Measurements from ENCODE around the gene TMEFF2.

Gene TMEFF2

DNA sequence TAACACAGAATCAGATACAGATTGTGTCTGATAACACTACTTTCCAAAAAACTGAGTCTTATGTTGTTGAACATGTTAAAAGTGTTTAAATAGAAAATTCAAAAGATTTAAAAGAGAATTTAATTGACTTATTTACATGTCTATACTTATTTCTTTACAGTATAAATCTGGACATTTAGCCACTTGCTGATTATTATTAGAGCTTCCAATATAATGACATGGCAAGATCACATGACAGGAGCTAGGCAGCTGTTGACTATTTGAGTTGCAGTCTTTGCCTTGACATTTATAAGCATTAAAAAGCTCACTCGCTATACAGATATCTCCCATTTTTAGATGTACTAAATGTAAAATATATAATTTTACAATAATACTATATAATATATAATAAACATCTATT, 6.4 kb upstream of the TMEFF2 start:
- H3K27me3 ChIP-seq (ENCODE audit: insufficient read depth, low read length, poor library complexity, severe bottlenecking): no peaks in the 10 kb centered on the region
- no peak overlapping the region for H3K4me3 ChIP-seq (ENCODE audit: low read length, poor library complexity, severe bottlenecking)

GRCh38 chr2:192197357-192197756, 2.6 kb upstream of the TMEFF2 start:
- Histone ChIP-seq H4K20me1 (ENCODE audit: insufficient read depth, low read length, poor library complexity, severe bottlenecking) (no peaks in the 10 kb centered on the region), H2AFZ (ENCODE audit: low read length) (no peak overlapping the region), H3K9ac (ENCODE audit: low read depth, low read length, poor library complexity, severe bottlenecking) (no peak overlapping the region), H3F3A (ENCODE audit: low read depth) (no peaks in the 10 kb centered on the region), H3K4me1 (ENCODE audit: insufficient read depth, low read length, poor library complexity, severe bottlenecking) (no peaks in the 10 kb centered on the region), H3K9me3 (ENCODE audit: insufficient read depth, low read depth, low read length) (no peaks in the 10 kb centered on the region), H3K79me2 (ENCODE audit: insufficient read depth, low read length) (no peaks in the 10 kb centered on the region), H3K27me3 (ENCODE audit: insufficient read depth, low read length, poor library complexity, severe bottlenecking) (no peaks in the 10 kb centered on the region), H3K4me3 (ENCODE audit: low read length, poor library complexity, severe bottlenecking) (no peak overlapping the region), H3K4me2 (ENCODE audit: low read depth, low read length, poor library complexity, severe bottlenecking) (no peak overlapping the region), H3K36me3 (ENCODE audit: insufficient read depth, low read length) (no peaks in the 10 kb centered on the region), H3K9me2 (replicated peaks; ENCODE audit: low read depth, low read length) (no peaks in the 10 kb centered on the region)
- TF ChIP-seq EZH2phosphoT487 (IDR thresholded peaks at IDR 0.05; ENCODE audit: borderline replicate concordance): no peak
- no peak; the same call in 1 of the 2 replicates for TF ChIP-seq CTCF (conservative IDR thresholded peaks at IDR 0.05; ENCODE audit: low read length)

More for the DNA sequence above, 6.4 kb upstream of the TMEFF2 start:
- Histone ChIP-seq H3F3A (ENCODE audit: low read depth) (no peaks in the 10 kb centered on the region), H2AFZ (ENCODE audit: low read length) (no peak overlapping the region), H3K79me2 (ENCODE audit: insufficient read depth, low read length) (no peaks in the 10 kb centered on the region), H3K4me2 (ENCODE audit: low read depth, low read length, poor library complexity, severe bottlenecking) (no peak overlapping the region), H3K4me1 (ENCODE audit: insufficient read depth, low read length, poor library complexity, severe bottlenecking) (no peaks in the 10 kb centered on the region), H3K36me3 (ENCODE audit: insufficient read depth, low read length) (no peaks in the 10 kb centered on the region), H3K9me3 (ENCODE audit: insufficient read depth, low read depth, low read length) (no peaks in the 10 kb centered on the region), H3K9ac (ENCODE audit: low read depth, low read length, poor library complexity, severe bottlenecking) (no peak overlapping the region), H4K20me1 (ENCODE audit: insufficient read depth, low read length, poor library complexity, severe bottlenecking) (no peaks in the 10 kb centered on the region), H3K9me2 (replicated peaks; ENCODE audit: low read depth, low read length) (no peaks in the 10 kb centered on the region)
- no peak for TF ChIP-seq CTCF (conservative IDR thresholded peaks at IDR 0.05; ENCODE audit: low read length)
- TF ChIP-seq EZH2phosphoT487 (IDR thresholded peaks at IDR 0.05; ENCODE audit: borderline replicate concordance): no peak

DNA sequence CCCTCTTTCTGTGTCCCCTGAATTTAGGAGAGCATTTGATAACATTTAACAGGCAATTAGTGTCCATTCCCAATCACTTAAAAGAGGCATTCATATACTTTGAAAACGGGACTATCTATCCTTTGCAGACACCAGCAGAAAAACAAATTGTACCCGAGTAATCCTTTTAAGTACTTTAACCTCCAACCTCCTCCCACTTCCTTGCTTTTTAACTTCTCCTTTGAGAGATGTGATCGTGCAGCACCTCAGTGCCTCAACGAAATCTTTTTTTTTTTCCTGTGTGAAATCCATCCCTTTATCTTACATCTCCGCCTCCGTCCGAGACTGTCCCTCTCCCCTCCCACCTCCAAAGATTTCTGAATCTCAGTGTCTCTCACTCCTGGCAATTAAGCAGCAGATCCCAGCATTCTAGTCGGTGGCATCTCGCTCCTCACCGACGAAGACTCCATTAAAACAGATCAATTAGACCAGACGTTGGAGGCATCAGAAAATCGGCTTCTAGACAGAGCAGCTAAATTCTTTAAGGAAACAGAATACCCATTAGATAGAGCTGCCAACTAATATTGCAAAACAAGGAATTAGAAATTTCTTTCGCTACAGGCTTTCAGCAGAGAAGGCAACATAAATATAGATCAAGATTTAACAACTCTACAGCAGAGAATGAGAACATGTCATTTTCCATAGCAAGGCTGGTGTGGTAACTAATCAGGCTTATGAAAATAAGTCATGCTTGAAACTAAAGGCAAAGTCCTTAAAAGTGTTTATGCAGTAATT, 1.9 kb upstream of the TMEFF2 start:
- Histone ChIP-seq H4K20me1 (ENCODE audit: insufficient read depth, low read length, poor library complexity, severe bottlenecking) (no peaks in the 10 kb centered on the region), H3K36me3 (ENCODE audit: insufficient read depth, low read length) (no peaks in the 10 kb centered on the region), H3K79me2 (ENCODE audit: insufficient read depth, low read length) (no peaks in the 10 kb centered on the region), H3K9me3 (ENCODE audit: insufficient read depth, low read depth, low read length) (no peaks in the 10 kb centered on the region), H3K27me3 (ENCODE audit: insufficient read depth, low read length, poor library complexity, severe bottlenecking) (no peaks in the 10 kb centered on the region), H3K9me2 (replicated peaks; ENCODE audit: low read depth, low read length) (no peaks in the 10 kb centered on the region), H3K4me1 (ENCODE audit: insufficient read depth, low read length, poor library complexity, severe bottlenecking) (no peaks in the 10 kb centered on the region), H3K4me3 (ENCODE audit: low read length, poor library complexity, severe bottlenecking) (no peak overlapping the region), H3K9ac (ENCODE audit: low read depth, low read length, poor library complexity, severe bottlenecking) (no peak overlapping the region), H3K4me2 (ENCODE audit: low read depth, low read length, poor library complexity, severe bottlenecking) (no peak overlapping the region), H2AFZ (ENCODE audit: low read length) (no peak overlapping the region), H3F3A (ENCODE audit: low read depth) (no peaks in the 10 kb centered on the region)
- no peak for TF ChIP-seq EZH2phosphoT487 (IDR thresholded peaks at IDR 0.05; ENCODE audit: borderline replicate concordance)
- no peak for TF ChIP-seq CTCF (conservative IDR thresholded peaks at IDR 0.05; ENCODE audit: low read length)

Measured in Loucy (cell line).